GM19193 (cell line): Measurements from ENCODE around the gene STMN1.

Source experiments
- POLR2A ChIP-seq: IDR thresholded peaks from 4 replicates; pipeline ENCODE4 v1.6.1; 2011; ENCODE audit not compliant: insufficient read depth, insufficient read length; ENCODE audit errors: extremely low read depth

Gene STMN1

GRCh38 chr1:25926731-25927496, 20.7 kb upstream of the STMN1 start:
- no peak for TF ChIP-seq POLR2A

GRCh38 chr1:25924454-25924853, 18.2 kb upstream of the STMN1 start:
- TF ChIP-seq POLR2A: no peak

GRCh38 chr1:25922971-25923552, 16.8 kb upstream of the STMN1 start:
- TF ChIP-seq POLR2A: no peak

- TF ChIP-seq POLR2A: no peak
These were observed 16.1 kb upstream of the STMN1 start for GRCh38 chr1:25922056-25922970.

- no peak for TF ChIP-seq POLR2A
These were observed 12.4 kb upstream of the STMN1 start for GRCh38 chr1:25918615-25919014.

- no peak for TF ChIP-seq POLR2A
These were observed 11.8 kb upstream of the STMN1 start for GRCh38 chr1:25917996-25918395.

- TF ChIP-seq POLR2A: no peak
These were observed 10.2 kb upstream of the STMN1 start for GRCh38 chr1:25916460-25916859.

GRCh38 chr1:25914074-25914995, 8.1 kb upstream of the STMN1 start:
- no peak for TF ChIP-seq POLR2A

- TF ChIP-seq POLR2A: no peak
These were observed 7.0 kb upstream of the STMN1 start for GRCh38 chr1:25913206-25913605.

GRCh38 chr1:25912076-25912831, 6.0 kb upstream of the STMN1 start:
- TF ChIP-seq POLR2A: no peak

- no peak for TF ChIP-seq POLR2A
These were observed 4.9 kb upstream of the STMN1 start for GRCh38 chr1:25911162-25911561.

GRCh38 chr1:25909040-25909439, 2.8 kb upstream of the STMN1 start:
- TF ChIP-seq POLR2A: no peak

GRCh38 chr1:25908161-25908560, 1.9 kb upstream of the STMN1 start:
- TF ChIP-seq POLR2A: no peak

- no peak for TF ChIP-seq POLR2A
These were observed 1.4 kb upstream of the STMN1 start for GRCh38 chr1:25907601-25908000.
